ENCODE results near the gene WWTR1. TPM values are rescaled to one million over a fixed set of nuclear protein-coding genes. Genes with fewer than 3 reads are reported as not detected.

The WWTR1 gene
- total and polyA plus RNA-seq, 2 of the 8 experiments (the other 6 are each of a cell fraction or from before 2014, with no cell fraction given), result 15.7 to 18.6 TPM

DNA sequence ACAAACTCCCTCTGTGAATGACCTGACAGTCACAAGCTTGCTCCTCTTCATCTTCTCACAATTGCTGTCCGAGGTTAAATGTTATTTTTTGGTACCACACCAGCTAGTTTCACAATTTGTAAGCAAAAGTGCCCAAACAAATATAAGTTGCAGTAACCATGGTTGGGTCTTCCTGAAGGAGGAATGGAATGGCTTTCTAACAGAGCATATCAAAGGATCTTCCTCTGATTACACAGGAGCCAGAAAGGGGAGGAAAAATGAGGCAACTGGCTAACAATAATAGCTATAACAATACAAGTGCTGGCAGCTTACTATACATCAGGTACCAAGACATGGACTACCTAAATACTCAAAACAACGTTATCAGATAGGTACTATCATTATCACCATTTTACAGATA lies 90.4 kb downstream of the WWTR1 start (continued):
- TF ChIP-seq, protein P1, sequence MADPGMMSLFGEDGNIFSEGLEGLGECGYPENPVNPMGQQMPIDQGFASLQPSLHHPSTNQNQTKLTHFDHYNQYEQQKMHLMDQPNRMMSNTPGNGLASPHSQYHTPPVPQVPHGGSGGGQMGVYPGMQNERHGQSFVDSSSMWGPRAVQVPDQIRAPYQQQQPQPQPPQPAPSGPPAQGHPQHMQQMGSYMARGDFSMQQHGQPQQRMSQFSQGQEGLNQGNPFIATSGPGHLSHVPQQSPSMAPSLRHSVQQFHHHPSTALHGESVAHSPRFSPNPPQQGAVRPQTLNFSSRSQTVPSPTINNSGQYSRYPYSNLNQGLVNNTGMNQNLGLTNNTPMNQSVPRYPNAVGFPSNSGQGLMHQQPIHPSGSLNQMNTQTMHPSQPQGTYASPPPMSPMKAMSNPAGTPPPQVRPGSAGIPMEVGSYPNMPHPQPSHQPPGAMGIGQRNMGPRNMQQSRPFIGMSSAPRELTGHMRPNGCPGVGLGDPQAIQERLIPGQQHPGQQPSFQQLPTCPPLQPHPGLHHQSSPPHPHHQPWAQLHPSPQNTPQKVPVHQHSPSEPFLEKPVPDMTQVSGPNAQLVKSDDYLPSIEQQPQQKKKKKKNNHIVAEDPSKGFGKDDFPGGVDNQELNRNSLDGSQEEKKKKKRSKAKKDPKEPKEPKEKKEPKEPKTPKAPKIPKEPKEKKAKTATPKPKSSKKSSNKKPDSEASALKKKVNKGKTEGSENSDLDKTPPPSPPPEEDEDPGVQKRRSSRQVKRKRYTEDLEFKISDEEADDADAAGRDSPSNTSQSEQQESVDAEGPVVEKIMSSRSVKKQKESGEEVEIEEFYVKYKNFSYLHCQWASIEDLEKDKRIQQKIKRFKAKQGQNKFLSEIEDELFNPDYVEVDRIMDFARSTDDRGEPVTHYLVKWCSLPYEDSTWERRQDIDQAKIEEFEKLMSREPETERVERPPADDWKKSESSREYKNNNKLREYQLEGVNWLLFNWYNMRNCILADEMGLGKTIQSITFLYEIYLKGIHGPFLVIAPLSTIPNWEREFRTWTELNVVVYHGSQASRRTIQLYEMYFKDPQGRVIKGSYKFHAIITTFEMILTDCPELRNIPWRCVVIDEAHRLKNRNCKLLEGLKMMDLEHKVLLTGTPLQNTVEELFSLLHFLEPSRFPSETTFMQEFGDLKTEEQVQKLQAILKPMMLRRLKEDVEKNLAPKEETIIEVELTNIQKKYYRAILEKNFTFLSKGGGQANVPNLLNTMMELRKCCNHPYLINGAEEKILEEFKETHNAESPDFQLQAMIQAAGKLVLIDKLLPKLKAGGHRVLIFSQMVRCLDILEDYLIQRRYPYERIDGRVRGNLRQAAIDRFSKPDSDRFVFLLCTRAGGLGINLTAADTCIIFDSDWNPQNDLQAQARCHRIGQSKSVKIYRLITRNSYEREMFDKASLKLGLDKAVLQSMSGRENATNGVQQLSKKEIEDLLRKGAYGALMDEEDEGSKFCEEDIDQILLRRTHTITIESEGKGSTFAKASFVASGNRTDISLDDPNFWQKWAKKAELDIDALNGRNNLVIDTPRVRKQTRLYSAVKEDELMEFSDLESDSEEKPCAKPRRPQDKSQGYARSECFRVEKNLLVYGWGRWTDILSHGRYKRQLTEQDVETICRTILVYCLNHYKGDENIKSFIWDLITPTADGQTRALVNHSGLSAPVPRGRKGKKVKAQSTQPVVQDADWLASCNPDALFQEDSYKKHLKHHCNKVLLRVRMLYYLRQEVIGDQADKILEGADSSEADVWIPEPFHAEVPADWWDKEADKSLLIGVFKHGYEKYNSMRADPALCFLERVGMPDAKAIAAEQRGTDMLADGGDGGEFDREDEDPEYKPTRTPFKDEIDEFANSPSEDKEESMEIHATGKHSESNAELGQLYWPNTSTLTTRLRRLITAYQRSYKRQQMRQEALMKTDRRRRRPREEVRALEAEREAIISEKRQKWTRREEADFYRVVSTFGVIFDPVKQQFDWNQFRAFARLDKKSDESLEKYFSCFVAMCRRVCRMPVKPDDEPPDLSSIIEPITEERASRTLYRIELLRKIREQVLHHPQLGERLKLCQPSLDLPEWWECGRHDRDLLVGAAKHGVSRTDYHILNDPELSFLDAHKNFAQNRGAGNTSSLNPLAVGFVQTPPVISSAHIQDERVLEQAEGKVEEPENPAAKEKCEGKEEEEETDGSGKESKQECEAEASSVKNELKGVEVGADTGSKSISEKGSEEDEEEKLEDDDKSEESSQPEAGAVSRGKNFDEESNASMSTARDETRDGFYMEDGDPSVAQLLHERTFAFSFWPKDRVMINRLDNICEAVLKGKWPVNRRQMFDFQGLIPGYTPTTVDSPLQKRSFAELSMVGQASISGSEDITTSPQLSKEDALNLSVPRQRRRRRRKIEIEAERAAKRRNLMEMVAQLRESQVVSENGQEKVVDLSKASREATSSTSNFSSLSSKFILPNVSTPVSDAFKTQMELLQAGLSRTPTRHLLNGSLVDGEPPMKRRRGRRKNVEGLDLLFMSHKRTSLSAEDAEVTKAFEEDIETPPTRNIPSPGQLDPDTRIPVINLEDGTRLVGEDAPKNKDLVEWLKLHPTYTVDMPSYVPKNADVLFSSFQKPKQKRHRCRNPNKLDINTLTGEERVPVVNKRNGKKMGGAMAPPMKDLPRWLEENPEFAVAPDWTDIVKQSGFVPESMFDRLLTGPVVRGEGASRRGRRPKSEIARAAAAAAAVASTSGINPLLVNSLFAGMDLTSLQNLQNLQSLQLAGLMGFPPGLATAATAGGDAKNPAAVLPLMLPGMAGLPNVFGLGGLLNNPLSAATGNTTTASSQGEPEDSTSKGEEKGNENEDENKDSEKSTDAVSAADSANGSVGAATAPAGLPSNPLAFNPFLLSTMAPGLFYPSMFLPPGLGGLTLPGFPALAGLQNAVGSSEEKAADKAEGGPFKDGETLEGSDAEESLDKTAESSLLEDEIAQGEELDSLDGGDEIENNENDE (IDR thresholded peaks at IDR 0.05; ENCODE audit: insufficient replicate concordance, low read length), result no peak
- no peak for TF ChIP-seq ASH2L (IDR thresholded peaks at IDR 0.05; ENCODE audit: low read length)
- no peak for TF ChIP-seq KDM1A (IDR thresholded peaks at IDR 0.05; ENCODE audit: borderline replicate concordance, low read length)
- TF ChIP-seq BACH1 (IDR thresholded peaks at IDR 0.05; ENCODE audit: low read length), result no peak
- no peak for TF ChIP-seq SRF (IDR thresholded peaks at IDR 0.05; ENCODE audit: low read depth, low read length)
- TF ChIP-seq CHD2 (IDR thresholded peaks at IDR 0.05; ENCODE audit: low read length), result no peak
- TF ChIP-seq KDM5A (IDR thresholded peaks at IDR 0.05; ENCODE audit: low read length), result no peak
- no peak for TF ChIP-seq EZH2 (IDR thresholded peaks at IDR 0.05; ENCODE audit: low read depth, low read length, severe bottlenecking)
- no peak for TF ChIP-seq SIX5 (IDR thresholded peaks at IDR 0.05; ENCODE audit: low read depth, low read length)
- no peak for TF ChIP-seq PHF8 (conservative IDR thresholded peaks at IDR 0.05; ENCODE audit: low read depth, low read length)
- no peak for TF ChIP-seq RFX5 (IDR thresholded peaks at IDR 0.05; ENCODE audit: borderline replicate concordance, low read depth, low read length)
- no peak for TF ChIP-seq EGR1 (IDR thresholded peaks at IDR 0.05; ENCODE audit: borderline replicate concordance, low read depth, low read length)
- no peak for TF ChIP-seq SAP30 (IDR thresholded peaks at IDR 0.05; ENCODE audit: insufficient read depth, insufficient replicate concordance, low read length)
